Central memory CD4-positive, alpha-beta T cell (primary cell): Measurements from ENCODE around the gene CITED2.

Experiments
- DNase-seq: peaks from one replicate; pipeline ENCODE4 v3.0.0; 2022

CITED2 gene

GRCh38 chr6:139381216-139381865 lies 6.9 kb upstream of the CITED2 start:
- no peak for DNase-seq

DNA sequence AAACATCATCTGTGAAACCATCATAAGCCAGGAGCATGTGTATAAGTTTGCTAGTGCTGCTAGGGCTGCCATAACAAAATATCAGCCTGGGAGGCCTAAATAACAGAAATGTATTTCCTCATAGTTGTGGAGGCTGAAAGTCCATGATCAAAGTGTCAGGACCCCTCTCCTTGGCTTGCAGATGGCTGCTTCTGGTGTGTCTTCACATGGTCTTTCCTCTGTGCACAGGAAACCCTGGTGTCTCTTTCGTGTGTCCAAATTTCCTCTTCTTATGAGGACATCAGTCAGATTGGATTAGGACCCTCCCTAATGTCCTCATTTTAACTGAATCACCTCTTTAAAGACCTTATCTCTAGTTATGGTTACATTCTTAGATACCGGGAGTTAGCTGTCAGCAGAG lies 6.2 kb upstream of the CITED2 start:
- no peak for DNase-seq

- no peak for DNase-seq
Observed at GRCh38 chr6:139380168-139380567, 5.7 kb upstream of the CITED2 start.

DNA sequence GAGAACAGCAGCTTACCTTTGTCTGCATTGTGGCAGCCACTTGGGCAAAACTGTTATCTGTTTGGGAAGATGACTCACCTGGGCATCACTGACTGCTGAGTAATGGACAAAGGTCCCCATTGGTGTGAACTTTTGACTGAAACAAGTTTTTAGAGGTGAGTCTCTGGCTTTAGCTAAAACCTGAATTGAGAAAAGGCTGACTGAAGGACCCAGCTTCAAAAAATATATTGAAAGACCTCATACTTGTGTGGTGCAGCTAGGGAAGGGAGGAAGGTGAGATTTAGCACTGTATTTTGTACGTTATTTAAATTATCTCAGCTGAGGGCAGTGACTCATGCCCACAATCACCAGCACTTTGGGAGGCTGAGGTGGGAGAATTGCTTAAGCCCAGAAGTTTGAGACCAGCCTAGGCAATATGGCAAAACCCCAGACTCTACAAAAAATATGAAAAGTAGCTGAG lies 4.5 kb upstream of the CITED2 start:
- DNase-seq = no peak

- no peak for DNase-seq
Observed at GRCh38 chr6:139378226-139378625, 3.8 kb upstream of the CITED2 start.

DNA sequence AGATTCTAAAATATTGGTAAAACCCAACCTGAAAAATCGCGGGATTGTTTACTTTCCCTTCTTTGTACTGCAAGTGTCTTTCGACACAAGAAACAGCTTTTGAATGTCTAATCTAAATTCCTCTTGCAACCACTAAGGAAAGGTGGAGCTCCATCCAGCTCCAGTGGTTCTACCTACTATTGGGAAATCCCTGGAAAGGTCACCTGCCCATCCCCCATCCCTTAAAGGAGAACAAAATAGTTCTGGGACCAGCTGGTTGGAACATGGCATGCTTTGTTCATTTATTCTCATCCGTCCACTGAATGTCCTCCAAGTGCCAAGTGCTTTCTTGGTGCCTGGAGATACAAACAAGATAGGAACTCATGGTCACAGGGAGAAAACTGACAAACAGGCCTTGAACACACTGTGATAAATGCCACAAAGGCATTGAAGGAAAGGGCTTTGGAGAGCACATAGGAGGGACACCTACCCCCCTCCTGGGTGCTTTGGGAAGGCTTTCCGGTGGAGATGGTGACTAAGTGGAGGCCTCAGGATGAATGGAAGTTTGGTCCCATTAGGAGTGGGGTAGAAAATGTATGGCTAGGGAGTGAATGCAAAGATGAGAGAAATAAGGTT lies 2.3 kb upstream of the CITED2 start:
- no peak for DNase-seq

- no peak for DNase-seq
Observed at GRCh38 chr6:139376017-139376330, 1.5 kb upstream of the CITED2 start.

DNA sequence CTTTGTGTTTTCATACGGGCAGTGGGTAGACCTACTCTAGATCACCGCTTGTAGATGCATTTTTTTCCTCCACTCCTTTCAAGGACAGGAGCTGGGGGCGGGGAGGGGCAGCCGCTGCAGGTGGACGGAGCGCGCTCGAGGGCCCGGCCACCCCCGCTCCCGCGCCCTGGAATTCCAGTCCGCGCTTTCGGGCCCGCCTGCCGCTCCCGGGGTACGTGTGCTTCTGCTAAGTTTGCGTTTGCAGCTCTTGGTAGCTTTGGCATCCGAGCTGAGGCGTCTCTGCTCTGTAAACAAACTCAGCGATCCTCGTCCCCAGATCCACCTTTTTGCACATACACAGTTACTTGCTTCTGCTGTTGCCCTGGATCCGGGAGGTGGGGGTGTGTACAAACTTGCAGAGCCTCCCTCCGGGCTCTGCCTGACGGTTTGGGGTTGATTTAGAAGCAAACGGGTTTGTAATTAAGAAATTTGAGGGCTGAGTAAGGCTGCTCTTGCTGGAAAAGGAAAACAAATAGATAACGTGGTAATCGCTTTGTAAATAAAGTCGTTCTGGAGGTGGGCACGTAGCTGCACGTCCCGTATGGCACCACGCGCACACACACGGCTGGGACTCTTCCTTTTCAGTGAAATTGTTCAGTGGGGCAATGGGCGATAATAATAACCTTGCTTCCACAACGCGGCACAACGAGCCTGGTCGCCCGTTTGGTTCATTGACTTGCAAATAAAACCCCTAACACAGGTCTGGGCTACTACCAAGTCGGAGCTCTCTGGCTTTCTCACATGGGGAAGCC lies 973 bp upstream of the CITED2 start:
- peak; percentile 89 for DNase-seq

- no peak for DNase-seq
Observed at GRCh38 chr6:139373928-139374356, 506 bp downstream of the CITED2 start.

GRCh38 chr6:139373154-139373927 lies 1.1 kb downstream of the CITED2 start:
- DNase-seq = peak; percentile 72

DNA sequence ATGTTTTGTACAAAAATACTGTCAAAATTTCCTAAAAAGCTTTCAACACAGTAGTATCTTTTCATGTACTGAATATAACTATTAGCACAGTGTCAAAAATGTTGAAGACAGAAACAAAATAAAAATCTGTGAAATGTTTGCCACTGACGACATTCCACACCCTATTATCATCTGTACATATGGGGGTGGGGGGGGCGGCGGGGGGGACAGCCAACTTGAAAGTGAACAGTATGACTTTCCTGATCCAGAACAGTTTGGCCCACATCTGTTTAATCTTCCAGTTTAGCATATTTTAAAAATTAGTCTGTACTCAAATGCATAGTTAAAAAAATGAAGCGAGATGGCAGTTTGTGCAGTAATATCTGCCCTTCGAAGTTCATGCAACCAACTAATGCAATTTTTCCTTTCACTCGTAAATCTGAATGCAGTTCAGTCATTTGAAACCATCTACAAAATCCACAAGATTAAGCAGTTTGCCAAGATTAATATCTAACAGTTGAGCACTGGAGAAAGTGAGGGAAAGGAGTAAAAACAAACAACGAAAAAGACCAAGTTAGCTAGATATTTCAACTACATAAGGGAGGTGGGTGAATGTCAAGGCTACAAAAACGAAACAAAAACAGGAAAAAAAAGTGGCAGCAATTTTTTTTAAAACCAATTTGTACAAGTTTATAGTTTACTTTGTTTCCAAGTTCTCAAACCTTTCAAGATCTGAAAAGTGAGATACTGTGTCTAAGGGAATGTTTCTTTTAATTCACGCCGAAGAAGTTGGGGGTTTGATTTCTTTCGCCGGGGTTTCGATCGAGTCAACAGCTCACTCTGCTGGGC lies 1.9 kb downstream of the CITED2 start:
- DNase-seq = peak; percentile 46

- no peak for DNase-seq
Observed at GRCh38 chr6:139371421-139372203, 2.8 kb downstream of the CITED2 start.

- DNase-seq = no peak
Observed at GRCh38 chr6:139370999-139371345, 3.5 kb downstream of the CITED2 start.

DNA sequence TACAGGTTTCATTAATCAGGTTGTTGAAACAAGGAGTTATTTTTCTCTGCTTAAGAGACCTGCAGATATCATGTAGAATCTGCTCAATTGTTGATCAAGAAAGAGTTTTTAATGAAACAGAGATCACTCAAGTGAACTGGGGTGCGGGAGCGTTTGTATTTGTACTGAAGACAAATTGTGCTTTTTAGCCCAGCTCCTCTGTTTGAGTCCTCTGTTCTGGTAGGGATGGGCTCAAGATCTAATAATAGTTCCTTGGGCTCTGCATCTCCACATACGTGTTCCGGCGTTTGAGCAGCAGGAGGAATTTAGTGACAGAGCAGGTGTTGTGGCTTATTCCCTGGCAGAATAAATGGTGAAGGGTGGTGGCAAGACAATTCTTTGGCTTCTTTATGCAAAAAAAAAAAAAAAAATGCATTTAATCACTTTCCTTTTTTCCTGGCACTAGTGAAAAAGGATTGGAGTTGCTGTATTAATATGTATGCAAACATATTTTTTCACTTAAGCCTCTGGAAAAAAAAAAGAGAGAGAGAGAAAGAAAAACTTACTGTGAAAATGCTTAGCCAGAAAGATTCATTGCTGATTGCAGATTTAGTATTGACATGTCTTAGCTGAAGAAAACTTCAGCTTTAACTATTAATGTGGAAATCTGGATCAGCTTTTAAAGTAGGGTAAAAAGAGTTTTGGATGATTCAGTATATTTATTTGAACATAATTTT lies 4.0 kb downstream of the CITED2 start:
- DNase-seq = no peak

DNA sequence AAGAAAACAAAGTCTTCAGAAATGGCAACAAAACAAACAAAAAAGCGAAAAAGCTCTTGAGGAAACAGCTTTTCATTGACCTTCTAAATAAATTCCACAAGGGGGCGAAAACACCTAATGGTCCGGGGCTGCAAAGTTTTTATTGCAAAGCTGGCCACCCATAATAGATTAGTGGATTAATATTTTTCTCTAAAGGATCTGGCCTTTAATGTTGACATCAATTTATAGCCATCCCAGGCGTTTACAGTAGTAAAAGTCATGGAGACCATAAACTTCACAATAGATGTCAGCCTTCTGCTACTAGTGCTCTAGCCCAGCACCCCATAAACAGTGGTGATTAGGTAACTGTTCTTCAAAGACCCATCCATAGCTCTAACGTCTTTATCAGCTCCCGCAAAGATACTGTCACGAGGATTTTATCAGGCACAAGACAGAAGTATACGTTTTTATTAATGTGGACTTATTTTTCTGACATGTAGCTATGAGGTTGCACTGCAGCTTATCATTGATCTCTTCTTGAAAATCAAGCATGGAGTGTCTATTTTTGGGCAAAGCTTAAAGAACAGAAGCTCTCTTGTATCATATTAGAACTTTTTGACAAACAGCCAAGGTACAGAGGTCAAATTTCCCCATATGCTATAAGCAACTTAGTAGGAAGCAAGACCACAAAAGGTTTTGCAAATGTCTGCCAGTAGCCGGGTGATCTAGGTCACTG lies 4.7 kb downstream of the CITED2 start:
- peak; percentile 44 for DNase-seq

DNA sequence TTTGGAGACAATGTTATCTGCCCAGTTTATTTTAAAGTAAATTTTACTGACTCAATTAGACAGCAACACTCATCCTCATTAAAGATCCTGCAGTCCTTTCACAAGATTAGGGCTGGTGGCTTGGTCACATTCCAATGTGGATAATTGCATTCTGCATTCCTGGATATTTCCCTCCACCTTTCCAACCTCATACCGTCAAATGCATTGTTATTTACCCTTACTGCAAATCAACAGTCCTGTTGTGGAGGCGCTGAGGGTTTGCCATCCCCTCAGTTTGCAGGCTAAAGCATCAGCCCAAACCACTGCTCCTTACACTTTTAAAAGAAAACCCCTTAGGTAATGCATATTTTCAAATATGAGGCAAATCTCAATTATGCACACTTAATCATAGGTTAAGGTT lies 5.4 kb downstream of the CITED2 start:
- no peak for DNase-seq

DNA sequence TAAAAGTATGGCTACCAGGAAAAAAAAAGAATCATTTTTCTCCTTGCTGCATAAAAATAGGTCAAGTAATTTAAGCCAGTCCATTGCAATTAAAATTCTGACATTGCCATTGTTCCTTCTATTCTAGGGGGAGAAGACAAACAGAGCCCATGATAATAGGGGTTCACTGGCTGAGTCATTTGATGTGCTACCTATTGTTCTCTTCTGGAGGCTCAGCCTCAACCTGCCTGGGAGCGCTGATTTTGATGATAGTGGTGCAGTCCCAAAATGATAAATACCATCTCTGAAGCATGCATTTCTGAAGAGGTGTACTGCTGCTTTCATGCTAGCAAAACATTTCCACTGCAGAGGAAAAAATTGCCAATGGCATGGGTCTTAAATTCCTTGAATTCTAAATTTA lies 5.8 kb downstream of the CITED2 start:
- DNase-seq = no peak

DNA sequence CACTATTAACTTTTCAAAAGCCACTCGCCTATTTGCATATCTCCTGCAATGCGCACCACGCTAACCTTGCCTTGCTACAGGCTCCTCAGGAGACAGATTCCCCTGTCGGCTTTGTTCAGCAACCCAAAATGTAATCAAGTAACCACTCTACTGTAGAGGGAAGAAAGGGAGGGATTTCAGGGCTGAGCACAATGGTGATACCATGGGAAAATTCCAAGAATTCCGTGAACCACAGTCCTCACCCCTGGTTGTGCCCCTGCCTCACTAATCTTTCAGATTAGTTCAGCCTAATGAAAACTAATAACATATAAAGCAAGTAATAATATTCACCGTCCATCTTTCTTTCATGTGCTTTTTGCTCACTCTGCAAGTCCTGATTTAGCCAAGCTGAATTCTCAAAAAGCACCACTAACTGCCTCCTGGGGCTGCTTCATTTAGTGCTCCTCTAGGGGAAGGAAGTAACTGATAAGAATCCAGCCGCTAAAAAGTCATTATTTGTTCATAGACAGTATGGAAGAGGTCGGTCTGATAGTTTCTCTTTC lies 6.6 kb downstream of the CITED2 start:
- no peak for DNase-seq

DNA sequence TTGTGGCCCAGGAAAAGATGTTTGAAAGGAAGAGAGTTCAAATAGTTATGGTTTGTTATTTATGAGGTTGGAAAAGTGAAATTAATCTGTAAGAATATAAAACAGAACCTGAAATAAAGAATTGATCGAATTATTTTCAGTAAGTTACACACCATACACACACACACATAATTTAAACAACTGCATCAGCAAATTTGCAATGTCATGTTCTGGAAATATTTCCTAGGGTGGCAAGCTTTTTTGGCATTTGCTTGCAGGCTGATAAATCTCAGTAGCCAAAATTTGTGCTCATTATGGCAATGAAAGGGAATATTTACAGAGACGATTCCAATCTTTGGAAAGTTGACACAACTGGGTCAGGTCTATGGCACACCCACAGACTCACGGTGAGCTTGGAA lies 9.5 kb downstream of the CITED2 start:
- DNase-seq = no peak
